CD4-positive, alpha-beta T cell (primary cell): Measurements from ENCODE around the gene ALDH6A1. TPM values are rescaled to one million over a fixed set of nuclear protein-coding genes. Genes with fewer than 3 reads are reported as not detected.

Source experiments
- ATAC-seq: fragments of 200-7000 bp; cut with Tn5 transposase; one replicate; pipeline ENCODE4 v1.10.0; 2022; ENCODE audit warnings: mild to moderate bottlenecking; ENCODE audit not compliant: poor library complexity
- CTCF ChIA-PET: fragments of 350-600 bp; sonication (Branson Sonifier 250); formaldehyde crosslinking; loops from one replicate; lab custom pipeline; 2021; ENCODE audit warnings: antibody characterized with exemption, inconsistent platforms; lab: Charles Lee
- POLR2A ChIA-PET: fragments of 350-600 bp; sonication (Branson Sonifier 250); formaldehyde crosslinking; loops from one replicate; lab custom pipeline; 2021; ENCODE audit warnings: antibody characterized with exemption, inconsistent platforms; lab: Charles Lee
- DNase-seq, 14 experiments: peaks; one replicate each; pipeline ENCODE4 v3.0.0-alpha.2; 2013 to 2020; ENCODE audit warnings: mixed read lengths in 2 of 14
- H3K27ac ChIP-seq, 2 donors: one replicate each; pipeline versions ENCODE4 v1.5.1 to v1.7.0; 2013; ENCODE audit warnings: low read length in 2 of 2, low read depth in 1 of 2, mild to moderate bottlenecking in 1 of 2
- H3K27me3 ChIP-seq, 2 experiments: 1 replicate in 1 of 2; 2 replicates in 1 of 2; pipeline versions ENCODE4 v1.6.1 to v1.7.0; 2013; ENCODE audit warnings: low read length in 2 of 2, control low read depth in 1 of 2, mild to moderate bottlenecking in 1 of 2, moderate library complexity in 1 of 2; ENCODE audit not compliant: insufficient read depth in 2 of 2, control insufficient read depth in 1 of 2
- H3K36me3 ChIP-seq: one replicate; pipeline ENCODE4 v1.6.1; 2013; ENCODE audit warnings: low read length, control low read depth; ENCODE audit not compliant: insufficient read depth
- H3K4me1 ChIP-seq: one replicate; pipeline ENCODE4 v1.6.1; 2013; ENCODE audit warnings: low read length, control low read depth; ENCODE audit not compliant: insufficient read depth
- H3K4me3 ChIP-seq: one replicate; pipeline ENCODE4 v1.5.1; 2013; ENCODE audit warnings: mild to moderate bottlenecking, low read length, moderate library complexity
- H3K9me3 ChIP-seq, 2 experiments: 1 replicate in 1 of 2; 2 replicates in 1 of 2; pipeline versions ENCODE4 v1.6.1 to v1.7.0; 2013; ENCODE audit warnings: low read length in 2 of 2, mild to moderate bottlenecking in 2 of 2, control low read depth in 1 of 2, moderate library complexity in 1 of 2; ENCODE audit not compliant: control insufficient read depth in 1 of 2, insufficient read depth in 1 of 2
- H3K27ac Mint-ChIP-seq: one replicate; pipeline ENCODE4 v1.8.0; 2020; ENCODE audit warnings: mixed read lengths
- H3K27me3 Mint-ChIP-seq: one replicate; pipeline ENCODE4 v1.8.0; 2021; ENCODE audit warnings: mixed read lengths
- H3K36me3 Mint-ChIP-seq: one replicate; pipeline ENCODE4 v1.8.0; 2021; ENCODE audit warnings: low read depth, mixed read lengths
- H3K4me1 Mint-ChIP-seq: one replicate; pipeline ENCODE4 v1.8.0; 2021; ENCODE audit warnings: low read depth, mixed read lengths
- H3K4me3 Mint-ChIP-seq: one replicate; pipeline ENCODE4 v1.8.0; 2020; ENCODE audit warnings: mild to moderate bottlenecking, mixed read lengths
- H3K9me3 Mint-ChIP-seq: one replicate; pipeline ENCODE4 v1.8.0; 2020; ENCODE audit warnings: mixed read lengths
- CTCF ChIP-seq: fragments of 200-600 bp; IDR thresholded peaks from one replicate; pipeline ENCODE4 v1.8.0; 2022; ENCODE audit warnings: antibody characterized with exemption, mild to moderate bottlenecking
- intact Hi-C, 2 experiments: fragments of 100-400 bp; cut with DNase I in 1 of 2; cut with micrococcal nuclease in 1 of 2; formaldehyde crosslinking; loops; one replicate each; pipeline versions ENCODE4 v1.15.1 to v1.9.0; 2023 to 2025; cut with DNase I, micrococcal nuclease
- total RNA-seq, 174 experiments: library from RNA in 2 of 174; stranded (reverse) in 2 of 174; gene quantifications; one replicate each; pipeline ENCODE4 v1.2.3 and lab custom pipeline; 2021 to 2026

Gene ALDH6A1
- total RNA-seq, 2 experiments from 2014 or later = 5.3 to 6.2 TPM

- Histone ChIP-seq H3K4me1 (no peaks in the 10 kb centered on the region), H3K36me3 (peaks cover 38% of the 10 kb centered on the region), H3K27ac (no peak overlapping the region), H3K27me3 (no peaks in the 10 kb centered on the region), H3K9me3 (no peaks in the 10 kb centered on the region), H3K4me3 (no peak overlapping the region)
- H3K36me3 Mint-ChIP-seq = peaks cover 73% of the 10 kb centered on the region
- no peak for TF ChIP-seq CTCF
- CTCF ChIA-PET = interaction anchor here (0.6 to 1.6 kb wide), 2 partner anchors 23 to 26 kb away, joined by 3 to 4 read pairs; no protein-coding TSS in a partner anchor
- H3K4me1 Mint-ChIP-seq = no peaks in the 10 kb centered on the region
- H3K27ac Mint-ChIP-seq = no peak overlapping the region
- intact Hi-C loops = no loop called here
- ATAC-seq (no peak), DNase-seq (no peak)
- no peak overlapping the region for H3K4me3 Mint-ChIP-seq
- no peaks in the 10 kb centered on the region for H3K9me3 Mint-ChIP-seq
- H3K27me3 Mint-ChIP-seq = no peaks in the 10 kb centered on the region
- POLR2A ChIA-PET = no interaction called here
Measured at GRCh38 chr14:74064883-74065282, 19.4 kb downstream of the ALDH6A1 start.

- intact Hi-C loops = no loop called here
- CTCF ChIA-PET = interaction anchor here (0.7 kb wide), 1 partner anchor 15 kb away, joined by 3 read pairs; no protein-coding TSS in a partner anchor
- no peak overlapping the region for H3K27ac ChIP-seq
- no peaks in the 10 kb centered on the region for H3K4me1 Mint-ChIP-seq
- no peaks in the 10 kb centered on the region for H3K9me3 ChIP-seq
- H3K4me1 ChIP-seq = no peaks in the 10 kb centered on the region
- POLR2A ChIA-PET = no interaction called here
- DNase-seq = no peak
- no peak for ATAC-seq
- no peak overlapping the region for H3K4me3 Mint-ChIP-seq
- H3K9me3 Mint-ChIP-seq = no peaks in the 10 kb centered on the region
- no peak for TF ChIP-seq CTCF
- no peak overlapping the region for H3K4me3 ChIP-seq
- H3K36me3 ChIP-seq = peaks cover 42% of the 10 kb centered on the region
- H3K27me3 Mint-ChIP-seq = no peaks in the 10 kb centered on the region
- H3K36me3 Mint-ChIP-seq = peaks cover 77% of the 10 kb centered on the region
- H3K27ac Mint-ChIP-seq = no peak overlapping the region
- H3K27me3 ChIP-seq = no peaks in the 10 kb centered on the region
Measured at GRCh38 chr14:74064426-74064825, 19.8 kb downstream of the ALDH6A1 start.

GRCh38 chr14:74062809-74063150 lies 21.5 kb downstream of the ALDH6A1 start:
- H3K27ac Mint-ChIP-seq = no peak overlapping the region
- ChIA-PET CTCF (no interaction called here), POLR2A (no interaction called here)
- no peaks in the 10 kb centered on the region for H3K4me1 Mint-ChIP-seq
- Histone ChIP-seq H3K27me3 (no peaks in the 10 kb centered on the region), H3K9me3 (no peaks in the 10 kb centered on the region), H3K4me3 (no peak overlapping the region), H3K36me3 (peaks cover 42% of the 10 kb centered on the region), H3K4me1 (no peaks in the 10 kb centered on the region), H3K27ac (no peak overlapping the region)
- DNase-seq = no peak
- no peak overlapping the region for H3K4me3 Mint-ChIP-seq
- ATAC-seq = no peak
- intact Hi-C loops = no loop called here
- no peaks in the 10 kb centered on the region for H3K9me3 Mint-ChIP-seq
- no peaks in the 10 kb centered on the region for H3K27me3 Mint-ChIP-seq
- H3K36me3 Mint-ChIP-seq = peaks cover 76% of the 10 kb centered on the region
- no peak for TF ChIP-seq CTCF
